ENCODE data around the gene HSPA1B.
A peak's percentile ranks its signal among the peaks of the same experiment; 100 is the strongest.
"Not testable (repeated sequence)": the region's sequence is repeated elsewhere in the genome, so short reads cannot be mapped to it uniquely, and the experiment has no call there.

HSPA1B gene

GRCh38 chr6:31799781-31800180, 27.8 kb upstream of the HSPA1B start:
- DNase-seq (ENCODE audit: low read depth) = no peak

GRCh38 chr6:31801031-31801927, 26.3 kb upstream of the HSPA1B start:
- not testable (repeated sequence) for DNase-seq (ENCODE audit: low read depth)

GRCh38 chr6:31805939-31806469, 21.5 kb upstream of the HSPA1B start:
- DNase-seq (ENCODE audit: low read depth) = no peak

- peak; percentile 94 for DNase-seq (ENCODE audit: low read depth)
Measured at GRCh38 chr6:31806470-31807272, 20.9 kb upstream of the HSPA1B start, which contains the start of gene LSM2. LSM2 (minus strand) TSS chr6:31806966; CDS start chr6:31806757, 209 bp downstream.

- not testable (repeated sequence) for DNase-seq (ENCODE audit: low read depth)
Measured at GRCh38 chr6:31808599-31808998, 18.9 kb upstream of the HSPA1B start.

GRCh38 chr6:31811645-31812044, 15.9 kb upstream of the HSPA1B start:
- DNase-seq (ENCODE audit: low read depth) = no peak

- DNase-seq (ENCODE audit: low read depth) = no peak
Measured at GRCh38 chr6:31813465-31813849, 14.1 kb upstream of the HSPA1B start.

GRCh38 chr6:31814677-31815024, 12.9 kb upstream of the HSPA1B start:
- peak; percentile 98 for DNase-seq (ENCODE audit: low read depth)

GRCh38 chr6:31815025-31815838, 12.3 kb upstream of the HSPA1B start, which contains the start of the genes HSPA1A and HSPA1L:
HSPA1A (plus strand) TSS chr6:31815543; CDS start chr6:31815757, 214 bp downstream.
HSPA1L (minus strand) TSS chr6:31815283; CDS start chr6:31811972, 3,311 bp downstream.
- DNase-seq (ENCODE audit: low read depth) = peak; percentile 95

- DNase-seq (ENCODE audit: low read depth) = not testable (repeated sequence)
Measured at GRCh38 chr6:31817133-31817928, 10.2 kb upstream of the HSPA1B start.

GRCh38 chr6:31817929-31818511, 9.5 kb upstream of the HSPA1B start:
- not testable (repeated sequence) for DNase-seq (ENCODE audit: low read depth)

GRCh38 chr6:31819871-31820299, 7.7 kb upstream of the HSPA1B start:
- no peak for DNase-seq (ENCODE audit: low read depth)

- DNase-seq (ENCODE audit: low read depth) = not testable (repeated sequence)
Measured at GRCh38 chr6:31820399-31820798, 7.1 kb upstream of the HSPA1B start.

GRCh38 chr6:31821301-31822035, 6.1 kb upstream of the HSPA1B start:
- DNase-seq (ENCODE audit: low read depth) = no peak

- DNase-seq (ENCODE audit: low read depth) = peak; percentile 86
Measured at GRCh38 chr6:31822036-31822821, 5.3 kb upstream of the HSPA1B start.

- not testable (repeated sequence) for DNase-seq (ENCODE audit: low read depth)
Measured at GRCh38 chr6:31823592-31824196, 3.8 kb upstream of the HSPA1B start.

GRCh38 chr6:31825553-31825952, 2.0 kb upstream of the HSPA1B start:
- DNase-seq (ENCODE audit: low read depth) = no peak

GRCh38 chr6:31826793-31827285, 699 bp upstream of the HSPA1B start:
- DNase-seq (ENCODE audit: low read depth) = peak; percentile 85
